GM19099 (cell line): ENCODE measurements around the gene WDR72.

Experiments
- POLR2A ChIP-seq: IDR thresholded peaks from 3 replicates; pipeline ENCODE4 v1.6.1; 2011; ENCODE audit warnings: low read depth; ENCODE audit not compliant: insufficient read length; ENCODE audit errors: extremely low read depth

WDR72 gene

DNA sequence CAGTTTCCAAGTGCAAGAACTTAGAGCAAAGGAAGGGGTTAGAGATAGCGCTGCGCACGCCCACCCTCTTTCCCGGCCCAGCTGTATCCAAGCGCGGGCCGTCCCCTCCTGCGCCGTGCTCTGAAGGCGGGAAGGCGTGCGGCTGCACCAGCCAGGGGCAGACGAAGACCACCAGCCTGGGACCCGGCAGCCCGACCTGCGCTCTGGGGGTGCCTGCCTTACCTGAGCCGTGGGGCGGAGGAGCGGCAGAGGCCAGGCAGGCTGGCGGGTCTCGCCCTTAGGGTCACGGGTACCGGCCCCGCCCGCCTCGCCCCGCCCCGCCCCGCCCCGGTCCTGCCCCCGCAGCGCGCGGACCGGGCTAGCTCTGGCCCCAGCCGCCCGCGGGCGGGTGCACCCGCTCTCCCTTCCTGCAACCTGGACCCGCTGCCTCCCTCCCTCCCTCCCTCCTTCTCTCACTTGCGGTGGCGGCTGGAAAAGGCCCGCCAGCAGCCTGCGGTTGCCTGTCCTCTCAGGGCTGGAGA lies at the start of gene WDR72:
TSS of gene WDR72 (minus strand) at position 253 of the 521 bp plus-strand sequence. CDS start 26,514 bp downstream, outside the sequence.
- no peak for TF ChIP-seq POLR2A

DNA sequence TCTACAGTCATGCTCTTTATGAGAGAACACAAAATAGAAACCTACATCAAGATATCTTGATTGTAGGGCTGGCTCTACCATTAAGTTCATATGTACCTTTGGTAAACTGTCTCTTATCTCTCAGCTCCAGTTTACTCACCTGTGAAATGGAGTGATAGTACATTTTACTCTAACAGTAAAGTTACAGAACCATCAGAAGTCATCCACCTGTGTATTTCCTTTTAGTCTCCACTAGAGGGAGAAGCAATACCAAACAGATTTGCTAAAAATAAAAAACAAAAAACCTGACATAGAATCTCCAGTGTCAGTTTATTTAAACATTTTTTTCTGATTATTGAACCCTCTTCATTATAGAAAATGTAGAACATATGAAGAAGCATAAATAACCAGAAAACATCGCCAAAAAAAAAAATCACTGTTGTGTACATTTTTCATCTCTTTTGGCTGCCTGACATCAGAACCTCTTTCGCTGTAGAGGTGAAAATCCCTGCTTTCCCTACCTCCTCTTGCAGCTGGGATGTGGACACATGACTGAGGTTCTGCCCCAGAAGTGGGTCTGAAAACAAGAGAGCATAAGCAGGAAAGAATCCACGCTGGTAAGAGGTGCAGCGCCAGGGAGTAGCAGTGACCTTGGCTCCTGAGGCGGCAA lies 48.7 kb upstream of the WDR72 start:
- TF ChIP-seq POLR2A: no peak

DNA sequence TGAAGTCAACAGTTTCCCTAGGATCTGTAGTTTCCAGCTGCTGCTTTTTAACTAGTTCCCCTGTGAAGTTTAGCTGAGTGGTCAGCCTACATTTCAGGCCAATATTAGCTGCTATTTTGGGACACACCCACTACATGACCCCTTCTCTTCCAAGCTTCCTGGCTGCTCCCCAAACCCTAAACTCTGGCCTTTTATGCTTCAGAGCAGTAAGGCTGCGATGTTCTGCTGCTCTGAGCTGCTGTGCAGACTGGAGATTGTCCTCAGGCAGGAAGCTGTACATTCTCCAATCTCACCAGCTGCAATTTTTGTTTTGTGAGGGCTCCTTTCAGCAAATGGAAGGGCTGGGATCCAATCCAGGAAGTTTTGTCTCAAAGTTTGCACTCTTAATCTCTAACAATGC lies 48.0 kb upstream of the WDR72 start:
- no peak for TF ChIP-seq POLR2A

DNA sequence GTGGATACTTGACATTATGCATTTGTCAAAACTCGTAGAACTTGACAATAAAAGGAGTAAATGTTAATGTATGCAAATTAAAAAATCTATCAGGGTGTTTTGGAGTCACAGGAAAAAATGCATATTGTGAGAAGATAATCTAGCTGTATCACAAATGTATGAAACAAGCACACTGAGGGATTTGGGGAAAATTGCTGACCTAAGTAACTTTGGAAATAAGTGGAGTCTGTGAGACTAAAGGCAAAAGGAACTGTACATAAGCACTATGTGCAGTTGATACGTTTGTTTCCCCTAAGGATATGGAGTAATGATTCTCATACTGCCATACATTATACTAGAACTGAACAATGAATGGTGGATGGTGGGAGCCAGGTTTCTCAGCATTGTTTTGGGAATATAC lies 43.2 kb upstream of the WDR72 start:
- TF ChIP-seq POLR2A: no peak

DNA sequence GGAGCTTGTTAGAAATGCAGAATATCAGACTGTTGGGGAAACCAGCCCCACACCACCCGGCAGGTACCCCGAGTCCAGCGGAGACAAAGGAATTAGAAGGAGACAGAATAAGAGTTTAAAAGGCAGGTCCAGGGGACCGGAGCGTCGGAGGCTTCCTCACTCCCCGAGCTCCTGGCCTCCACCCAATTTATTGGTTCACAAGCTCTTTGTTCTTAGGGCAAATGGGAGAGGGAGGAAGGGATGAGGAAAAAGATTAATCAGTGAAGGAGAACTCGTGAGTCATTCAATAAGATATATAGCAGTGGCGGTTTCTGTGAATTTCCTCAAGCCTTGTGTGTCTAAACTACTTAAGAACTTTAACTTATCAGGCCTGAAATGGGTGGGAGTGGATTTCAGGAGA lies 32.1 kb upstream of the WDR72 start:
- TF ChIP-seq POLR2A: no peak

DNA sequence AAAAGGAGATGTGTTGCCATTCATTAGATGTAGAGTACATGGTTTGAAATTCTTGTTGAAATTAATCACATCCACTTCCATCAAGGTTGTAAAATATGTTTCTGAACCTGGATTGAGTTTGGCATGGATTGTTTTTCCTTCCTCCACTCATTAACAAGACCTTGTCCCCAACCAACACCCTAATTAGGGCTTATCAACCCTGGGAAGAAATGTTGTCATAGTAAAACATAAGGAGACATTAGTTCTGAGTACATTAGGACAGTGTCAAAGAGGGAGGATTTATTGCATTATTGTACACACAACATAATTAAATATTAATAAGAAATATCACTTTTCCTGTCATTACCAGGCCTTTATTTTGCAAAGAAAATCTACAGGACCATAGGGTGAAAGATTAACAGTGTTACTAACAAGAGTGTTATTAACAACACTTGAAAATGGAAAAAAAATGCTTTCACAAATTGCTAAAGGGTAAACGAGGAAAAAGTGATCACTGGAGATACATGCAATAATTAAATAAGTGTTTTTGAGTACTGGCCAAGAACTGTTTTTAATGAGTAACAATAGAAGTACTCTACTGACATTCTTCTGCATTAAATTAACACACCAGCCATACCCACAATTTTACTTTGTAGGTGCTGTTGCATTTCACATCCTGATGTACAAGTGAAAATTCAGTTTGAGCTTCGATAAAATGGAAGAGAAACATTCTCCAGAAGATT lies 30.4 kb upstream of the WDR72 start:
- TF ChIP-seq POLR2A: no peak

DNA sequence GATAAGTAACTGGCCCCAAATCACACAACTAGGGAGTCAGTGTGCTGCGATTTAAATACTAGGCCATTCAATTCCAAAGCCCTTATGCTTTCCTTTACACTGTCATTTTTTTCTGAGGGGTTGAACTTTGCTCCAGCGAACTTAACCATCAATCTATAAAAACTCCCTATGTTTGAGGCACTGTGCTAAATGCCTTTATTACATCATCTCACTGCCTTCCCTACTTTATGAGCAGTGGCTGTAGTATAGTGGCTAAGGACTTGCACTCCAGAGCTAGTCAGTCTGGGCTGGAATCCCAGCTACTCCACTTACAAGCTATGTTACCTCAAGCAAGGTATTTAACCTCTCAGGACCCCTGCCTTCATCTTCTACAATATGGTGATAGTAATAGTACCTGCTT lies 26.9 kb upstream of the WDR72 start:
- TF ChIP-seq POLR2A: no peak

DNA sequence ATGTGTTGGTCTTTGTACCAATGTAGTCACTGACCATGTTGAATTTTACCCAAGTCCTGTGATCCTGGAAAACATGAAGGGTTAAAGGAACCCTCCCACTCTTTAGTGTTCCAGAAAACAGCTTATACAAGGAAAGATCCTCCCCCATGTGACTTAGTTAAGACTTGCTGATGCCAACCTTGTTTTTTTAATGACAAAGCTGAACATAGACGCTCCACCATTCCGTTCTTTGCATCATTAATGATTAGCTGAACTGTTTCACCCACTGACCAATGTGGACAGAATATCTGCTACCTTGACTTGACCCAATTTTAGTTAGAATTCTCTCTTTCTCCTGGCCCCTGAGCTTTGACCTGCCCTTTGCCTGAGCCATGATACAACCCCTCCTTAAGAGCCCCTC lies 3.5 kb upstream of the WDR72 start:
- TF ChIP-seq POLR2A: no peak

DNA sequence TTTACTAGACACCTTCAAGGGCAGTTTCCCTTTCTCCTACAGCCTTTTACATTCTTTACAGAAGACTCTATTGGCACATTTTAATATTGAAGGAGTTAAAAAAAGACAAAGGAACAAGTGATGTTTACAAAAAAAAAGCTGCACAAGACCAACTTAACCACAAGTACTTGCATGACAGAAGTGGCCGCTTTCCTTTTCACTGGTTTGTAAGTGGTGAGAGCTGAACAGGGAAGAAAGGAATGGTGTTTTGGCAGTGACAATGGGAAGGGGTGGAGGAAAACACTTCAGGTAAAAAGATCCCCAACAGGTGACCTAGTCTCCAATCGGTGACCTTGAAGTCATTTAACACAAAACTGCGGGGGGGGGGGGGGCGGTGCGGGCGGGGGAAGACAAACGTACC lies 1.1 kb downstream of the WDR72 start:
- TF ChIP-seq POLR2A: no peak

DNA sequence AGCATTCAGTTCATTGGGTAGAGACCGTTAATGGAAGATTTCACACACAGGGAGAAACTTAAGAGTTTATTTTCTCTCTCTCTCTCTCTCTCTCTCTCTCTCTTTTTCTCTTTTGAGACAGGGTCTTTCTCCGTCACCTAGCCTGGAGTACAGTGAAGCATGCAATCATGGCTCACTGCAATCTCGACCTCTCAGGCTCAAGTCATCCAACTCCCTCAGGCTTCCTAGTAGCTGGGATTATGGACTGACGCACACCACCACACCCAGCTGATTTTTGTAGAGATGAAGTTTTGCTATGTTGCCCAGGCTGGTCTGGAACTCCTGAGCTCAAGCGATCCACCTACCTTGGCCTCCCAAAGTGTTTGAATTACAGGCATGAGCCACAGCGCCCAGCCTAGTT lies 1.6 kb downstream of the WDR72 start:
- TF ChIP-seq POLR2A: no peak

DNA sequence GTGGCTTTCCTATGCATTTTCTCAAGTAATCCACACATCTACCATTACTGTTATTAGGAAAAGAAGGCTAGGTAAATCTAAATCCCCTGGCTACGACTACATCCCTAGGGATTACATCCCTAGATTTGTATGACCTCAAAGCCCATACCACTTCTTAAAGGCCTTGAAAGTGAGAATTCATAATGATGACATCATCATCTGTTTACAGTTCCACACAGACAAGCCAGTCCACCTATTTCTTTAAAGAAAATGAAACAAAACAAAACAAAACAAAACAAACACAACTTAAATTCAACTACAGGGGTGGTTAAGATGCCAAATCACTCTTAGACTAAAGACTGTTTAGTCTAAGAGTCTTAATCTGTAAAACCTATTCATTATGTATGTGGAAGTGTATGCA lies 5.7 kb downstream of the WDR72 start:
- no peak for TF ChIP-seq POLR2A

DNA sequence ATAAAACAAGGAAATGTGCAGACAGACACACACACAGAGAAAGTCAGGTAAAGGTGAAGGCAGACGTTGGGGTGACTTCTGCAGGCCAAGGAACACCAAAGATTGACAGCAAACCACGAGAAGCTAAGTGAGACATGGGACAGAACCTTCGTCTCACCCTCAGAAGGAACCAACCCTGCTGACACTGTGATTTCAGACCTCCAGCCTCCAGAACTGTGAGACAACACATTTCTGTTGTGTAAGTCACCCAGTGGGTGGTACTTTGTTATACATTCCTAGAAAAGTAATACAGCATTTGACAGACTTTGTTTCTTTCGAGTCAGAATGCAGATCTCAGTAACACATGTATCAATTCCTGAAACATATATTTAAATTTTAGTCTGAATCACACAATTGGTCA lies 7.1 kb downstream of the WDR72 start:
- no peak for TF ChIP-seq POLR2A

DNA sequence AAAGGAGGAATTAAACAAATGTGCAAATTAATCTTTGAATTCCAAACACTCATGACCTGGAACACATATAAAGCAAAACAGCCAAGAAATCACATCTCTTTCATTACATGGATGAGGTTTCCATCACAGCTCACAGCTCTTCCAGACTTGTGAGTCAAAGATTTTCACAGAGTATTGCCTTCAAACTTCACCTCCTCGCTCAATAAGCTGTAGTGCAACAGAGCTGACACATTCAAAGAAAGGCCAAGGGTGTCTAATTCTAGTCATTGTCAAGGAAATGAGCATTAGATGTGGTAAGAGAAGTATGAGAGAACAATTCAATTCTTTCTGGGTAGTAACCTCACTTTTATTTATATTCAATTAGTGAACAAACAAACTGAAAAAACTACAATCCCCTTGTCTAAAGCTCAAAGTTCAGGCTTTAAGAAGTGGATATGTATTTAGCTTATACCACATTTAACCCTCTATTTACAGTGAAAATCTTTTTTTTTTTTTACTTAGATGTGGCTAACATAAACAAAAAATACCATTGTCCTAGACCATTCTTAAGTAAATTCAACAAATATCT lies 11.9 kb downstream of the WDR72 start:
- TF ChIP-seq POLR2A: no peak

DNA sequence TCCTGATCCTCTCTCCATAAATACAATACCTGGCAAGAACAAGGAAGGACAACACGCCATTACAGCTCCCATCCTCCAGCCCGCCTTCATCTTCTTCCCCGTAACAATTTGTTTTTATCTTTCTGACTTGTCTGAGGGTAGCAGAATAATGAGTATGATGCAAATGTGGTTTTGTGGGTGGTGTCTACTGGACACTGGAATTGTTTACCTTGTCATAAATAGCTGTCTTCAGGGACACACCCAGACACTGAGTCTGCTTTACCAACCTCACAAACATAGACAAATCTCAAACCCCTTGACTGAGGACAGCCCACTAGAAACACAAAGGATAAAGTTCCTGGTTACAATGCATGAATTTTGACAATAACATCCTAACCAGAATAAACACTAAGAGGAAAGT lies 13.4 kb downstream of the WDR72 start:
- no peak for TF ChIP-seq POLR2A

DNA sequence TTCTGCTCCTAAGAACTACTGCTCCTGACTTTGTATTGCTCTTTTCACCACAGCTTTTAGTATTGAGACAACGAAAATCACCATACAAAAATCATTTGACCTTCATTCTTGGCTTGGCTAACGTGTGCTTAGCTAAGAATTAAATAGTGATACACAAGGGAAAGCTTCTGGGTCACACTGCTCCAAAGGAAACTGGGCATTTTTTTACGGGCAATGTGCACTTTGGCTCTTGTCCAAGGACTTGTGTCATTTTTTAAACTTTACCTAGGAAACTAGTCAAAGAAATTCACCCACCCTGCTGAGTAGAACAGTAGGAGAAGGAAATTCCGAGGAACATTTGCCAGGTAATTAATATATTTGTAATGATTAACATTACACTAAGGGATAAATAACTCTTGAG lies 19.8 kb downstream of the WDR72 start:
- TF ChIP-seq POLR2A: no peak

DNA sequence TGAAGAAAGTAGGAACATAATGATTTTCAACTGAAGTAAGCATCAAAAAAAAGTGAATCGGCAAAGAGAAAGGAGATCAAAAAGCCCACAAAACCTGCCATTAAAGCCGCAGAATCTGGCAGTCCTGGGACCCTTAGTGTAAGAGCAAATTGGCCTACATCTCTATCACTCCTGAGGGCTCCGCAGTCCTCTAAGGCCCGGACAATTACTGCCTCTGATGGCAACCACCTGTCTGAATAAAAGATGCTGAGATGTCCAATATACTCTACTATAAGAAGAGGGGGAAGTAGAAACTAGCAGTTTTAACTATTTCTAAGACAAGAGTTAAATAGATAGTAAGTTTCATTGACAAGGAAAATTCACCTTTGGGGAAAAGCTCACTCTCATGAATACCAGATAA lies 20.3 kb downstream of the WDR72 start:
- no peak for TF ChIP-seq POLR2A

DNA sequence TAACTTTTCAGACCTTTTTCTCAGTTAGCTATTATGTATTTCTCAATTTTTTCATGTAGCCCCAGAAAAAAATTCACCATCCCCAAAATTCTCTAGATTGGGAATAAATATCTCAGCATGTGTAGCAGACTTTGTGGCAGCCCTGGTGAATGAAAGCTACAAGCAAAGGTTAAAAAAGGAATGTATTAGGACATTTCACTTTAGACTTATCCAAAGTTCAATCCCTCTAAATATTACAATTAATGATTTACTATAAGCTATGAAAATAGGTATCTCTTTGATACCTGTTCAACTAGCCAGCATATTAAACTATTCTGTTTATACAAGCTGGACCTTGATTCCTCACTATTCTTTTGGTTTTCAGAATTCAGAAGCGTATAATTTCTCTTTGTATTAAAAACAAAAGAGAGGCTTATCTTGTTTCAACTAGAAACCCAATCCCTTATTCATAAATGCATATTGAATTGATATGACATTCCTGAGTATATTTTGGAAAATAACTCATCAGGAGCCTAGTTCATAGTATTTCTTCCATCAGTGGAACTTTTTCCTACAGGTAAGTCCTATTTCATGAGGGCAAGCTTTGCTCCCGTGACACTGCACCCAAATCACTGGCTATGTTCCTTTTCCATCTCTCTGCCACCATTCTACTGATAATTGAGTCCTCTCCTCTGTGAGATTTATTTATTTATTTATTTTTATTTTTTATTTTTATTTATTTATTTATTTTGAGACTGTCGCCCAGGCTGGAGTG lies 38.0 kb downstream of the WDR72 start:
- no peak for TF ChIP-seq POLR2A
